Mesendoderm (in vitro differentiated cells): Measurements from ENCODE around the gene ACTL7B.
"Not testable (repeated sequence)": the region's sequence is repeated elsewhere in the genome, so short reads cannot be mapped to it uniquely, and the experiment has no call there.

Source experiments
- DNase-seq: peaks from one replicate; pipeline ENCODE4 v3.0.0; 2013
- H2AK5ac ChIP-seq: 2 replicates; pipeline ENCODE4 v1.6.1; 2013; ENCODE audit warnings: low read length, inconsistent platforms
- H2BK120ac ChIP-seq: 2 replicates; pipeline ENCODE4 v1.6.1; 2013; ENCODE audit warnings: low read depth, mild to moderate bottlenecking, low read length, moderate library complexity, mixed read lengths
- H2BK15ac ChIP-seq: replicated peaks from 2 replicates; pipeline ENCODE4 v1.6.1; 2013; ENCODE audit warnings: low read depth, mild to moderate bottlenecking, moderate library complexity
- H2BK5ac ChIP-seq: 2 replicates; pipeline ENCODE4 v1.6.1; 2013; ENCODE audit warnings: low read length, inconsistent platforms
- H3K18ac ChIP-seq: 2 replicates; pipeline ENCODE4 v1.6.1; 2013; ENCODE audit warnings: mild to moderate bottlenecking, low read length, mixed read lengths
- H3K23ac ChIP-seq: one replicate; pipeline ENCODE4 v1.6.1; 2013; ENCODE audit warnings: low read length
- H3K27ac ChIP-seq: 2 replicates; pipeline ENCODE4 v1.5.1; 2013; ENCODE audit warnings: low read depth, mild to moderate bottlenecking, inconsistent platforms, low read length, moderate library complexity
- H3K27me3 ChIP-seq: 2 replicates; pipeline ENCODE4 v1.6.1; 2013; ENCODE audit warnings: low read length, control low read depth, mild to moderate bottlenecking, inconsistent platforms; ENCODE audit not compliant: insufficient read depth, poor library complexity
- H3K36me3 ChIP-seq: 2 replicates; pipeline ENCODE4 v1.6.1; 2013; ENCODE audit warnings: low read length, inconsistent platforms; ENCODE audit not compliant: control insufficient read depth, insufficient read depth
- H3K4ac ChIP-seq: one replicate; pipeline ENCODE4 v1.6.1; 2013; ENCODE audit warnings: low read depth, mild to moderate bottlenecking, low read length, moderate library complexity
- H3K4me1 ChIP-seq: 2 replicates; pipeline ENCODE4 v1.6.1; 2013; ENCODE audit warnings: low read depth, low read length, inconsistent platforms; ENCODE audit not compliant: control insufficient read depth
- H3K4me2 ChIP-seq: 2 replicates; pipeline ENCODE4 v1.6.1; 2013; ENCODE audit warnings: low read length
- H3K4me3 ChIP-seq: 2 replicates; pipeline ENCODE4 v1.5.1; 2013; ENCODE audit warnings: mild to moderate bottlenecking, low read length
- H3K56ac ChIP-seq: one replicate; pipeline ENCODE4 v1.6.1; 2013; ENCODE audit warnings: low read length
- H3K79me1 ChIP-seq: 2 replicates; pipeline ENCODE4 v1.6.1; 2013; ENCODE audit warnings: low read length, inconsistent platforms
- H3K79me2 ChIP-seq: 2 replicates; pipeline ENCODE4 v1.6.1; 2013; ENCODE audit warnings: mild to moderate bottlenecking, low read length; ENCODE audit not compliant: control insufficient read depth, insufficient read depth
- H3K9ac ChIP-seq: 2 replicates; pipeline ENCODE4 v1.6.1; 2013; ENCODE audit warnings: low read length, inconsistent platforms
- H4K5ac ChIP-seq: one replicate; pipeline ENCODE4 v1.6.1; 2013; ENCODE audit warnings: low read length
- H4K8ac ChIP-seq: one replicate; pipeline ENCODE4 v1.6.1; 2013; ENCODE audit warnings: low read depth, mild to moderate bottlenecking, control low read depth, low read length, moderate library complexity
- WGBS: extraction: QIAGEN DNeasy Blood & Tissue Kit; methylation state at CpG from one replicate; pipeline ENCODE4 v1.1.7; 2013; ENCODE audit warnings: low lambda C conversion rate, missing lambda C conversion rate; ENCODE audit not compliant: insufficient coverage; ENCODE audit errors: extremely low coverage; 5-methylcytosine and 5-hydroxymethylcytosine counted together

The ACTL7B gene

GRCh38 chr9:108899023-108899695, 43.4 kb upstream of the ACTL7B start:
- not testable (repeated sequence) for DNase-seq, H3K4me3 ChIP-seq, H3K36me3 ChIP-seq, H2BK120ac ChIP-seq, H2BK15ac ChIP-seq, H3K79me2 ChIP-seq, H3K9ac ChIP-seq, H3K4ac ChIP-seq, H2BK5ac ChIP-seq, H3K23ac ChIP-seq, H2AK5ac ChIP-seq, H3K79me1 ChIP-seq, H3K4me2 ChIP-seq, H3K56ac ChIP-seq, H3K18ac ChIP-seq, H3K4me1 ChIP-seq, H4K8ac ChIP-seq, H4K5ac ChIP-seq, H3K27me3 ChIP-seq, H3K27ac ChIP-seq
- no CpG with 5 or more reads among the region's 8 CpGs for WGBS

- Histone ChIP-seq H4K8ac (no peak overlapping the region), H2BK15ac (no peak overlapping the region), H3K4me1 (no peaks in the 10 kb centered on the region), H3K27me3 (no peaks in the 10 kb centered on the region), H4K5ac (no peak overlapping the region), H3K23ac (no peak overlapping the region), H3K9ac (no peak overlapping the region), H3K4me2 (no peak overlapping the region), H3K56ac (no peak overlapping the region), H3K27ac (no peak overlapping the region), H3K36me3 (peaks cover 2% of the 10 kb centered on the region), H3K18ac (no peak overlapping the region), H3K4ac (no peak overlapping the region), H3K79me1 (no peaks in the 10 kb centered on the region), H2BK120ac (no peak overlapping the region), H3K79me2 (no peaks in the 10 kb centered on the region), H3K4me3 (no peak overlapping the region), H2AK5ac (no peak overlapping the region), H2BK5ac (no peak overlapping the region)
- no peak for DNase-seq
- WGBS = no CpG with 5 or more reads among the region's 2 CpGs
Observed at GRCh38 chr9:108897324-108898096, 41.7 kb upstream of the ACTL7B start.

- WGBS = no CpG with 5 or more reads among the region's 4 CpGs
- Histone ChIP-seq H3K9ac (no peak overlapping the region), H3K79me2 (no peaks in the 10 kb centered on the region), H2BK120ac (no peak overlapping the region), H2BK5ac (no peak overlapping the region), H3K36me3 (peaks cover 6% of the 10 kb centered on the region), H3K4ac (no peak overlapping the region), H4K8ac (no peak overlapping the region), H3K4me3 (no peak overlapping the region), H3K27ac (no peak overlapping the region), H2AK5ac (no peak overlapping the region), H3K79me1 (no peaks in the 10 kb centered on the region), H2BK15ac (no peak overlapping the region), H3K4me1 (no peaks in the 10 kb centered on the region), H3K4me2 (no peak overlapping the region), H3K23ac (no peak overlapping the region), H4K5ac (no peak overlapping the region), H3K27me3 (no peaks in the 10 kb centered on the region), H3K18ac (no peak overlapping the region), H3K56ac (no peak overlapping the region)
- DNase-seq = no peak
Observed at GRCh38 chr9:108894225-108894997, 38.6 kb upstream of the ACTL7B start.

- no peak overlapping the region for H2BK15ac ChIP-seq
Observed at GRCh38 chr9:108889649-108890067, 33.9 kb upstream of the ACTL7B start.

GRCh38 chr9:108886594-108887271, 30.9 kb upstream of the ACTL7B start:
- WGBS = no CpG with 5 or more reads among the region's 3 CpGs
- not testable (repeated sequence) for H3K27me3 ChIP-seq, DNase-seq, H3K27ac ChIP-seq, H3K4me1 ChIP-seq, H2AK5ac ChIP-seq, H3K79me2 ChIP-seq, H3K4me2 ChIP-seq, H4K8ac ChIP-seq, H2BK120ac ChIP-seq, H3K23ac ChIP-seq, H3K4ac ChIP-seq, H3K9ac ChIP-seq, H3K79me1 ChIP-seq, H2BK5ac ChIP-seq, H3K4me3 ChIP-seq, H3K36me3 ChIP-seq, H3K18ac ChIP-seq, H4K5ac ChIP-seq, H3K56ac ChIP-seq, H2BK15ac ChIP-seq

More at GRCh38 chr9:108889649-108890067, 33.9 kb upstream of the ACTL7B start:
- no peaks in the 10 kb centered on the region for H3K27me3 ChIP-seq
- H3K23ac ChIP-seq = no peak overlapping the region
- no CpG with 5 or more reads among the region's 4 CpGs for WGBS
- no peaks in the 10 kb centered on the region for H3K79me2 ChIP-seq
- H3K4me3 ChIP-seq = no peak overlapping the region
- no peak overlapping the region for H3K4ac ChIP-seq
- H3K27ac ChIP-seq = no peak overlapping the region
- H3K18ac ChIP-seq = no peak overlapping the region
- no peak overlapping the region for H4K8ac ChIP-seq
- no peak overlapping the region for H3K56ac ChIP-seq
- H4K5ac ChIP-seq = no peak overlapping the region
- no peak overlapping the region for H2AK5ac ChIP-seq
- peak; percentile 18 for DNase-seq
- H2BK5ac ChIP-seq = no peak overlapping the region
- H3K4me1 ChIP-seq = no peaks in the 10 kb centered on the region
- H3K79me1 ChIP-seq = no peaks in the 10 kb centered on the region
- H2BK120ac ChIP-seq = no peak overlapping the region
- peaks cover 4% of the 10 kb centered on the region for H3K36me3 ChIP-seq
- no peak overlapping the region for H3K4me2 ChIP-seq
- no peak overlapping the region for H3K9ac ChIP-seq
